ENCODE data around the gene SEC22A. TPM values are rescaled to one million over a fixed set of nuclear protein-coding genes. Genes with fewer than 3 reads are reported as not detected.
A peak's percentile ranks its signal among the peaks of the same experiment; 100 is the strongest.

SEC22A gene
- total RNA-seq, 1 donor = 41.9 TPM

GRCh38 chr3:123156276-123156995 is 45.3 kb upstream of the SEC22A start:
- DNase-seq (ENCODE audit: low read depth) = no peak
- H3K4me3 ChIP-seq (ENCODE audit: low read depth, low read length) = no peak overlapping the region
- no peak for TF ChIP-seq CTCF (IDR thresholded peaks at IDR 0.05; ENCODE audit: insufficient read depth, low read depth, low read length)

- TF ChIP-seq CTCF (IDR thresholded peaks at IDR 0.05; ENCODE audit: insufficient read depth, low read depth, low read length) = no peak
- DNase-seq (ENCODE audit: low read depth) = no peak
Measured at GRCh38 chr3:123157209-123157597, 44.5 kb upstream of the SEC22A start.

GRCh38 chr3:123157598-123158287 is 44.0 kb upstream of the SEC22A start:
- TF ChIP-seq CTCF (IDR thresholded peaks at IDR 0.05; ENCODE audit: insufficient read depth, low read depth, low read length) = no peak
- no peak for DNase-seq (ENCODE audit: low read depth)
- H3K4me3 ChIP-seq (ENCODE audit: low read depth, low read length) = no peak overlapping the region

More at GRCh38 chr3:123157209-123157597, 44.5 kb upstream of the SEC22A start:
- H3K4me3 ChIP-seq (ENCODE audit: low read depth, low read length) = no peak overlapping the region

GRCh38 chr3:123158330-123158729 is 43.4 kb upstream of the SEC22A start:
- DNase-seq (ENCODE audit: low read depth) = no peak
- H3K4me3 ChIP-seq (ENCODE audit: low read depth, low read length) = no peak overlapping the region
- no peak for TF ChIP-seq CTCF (IDR thresholded peaks at IDR 0.05; ENCODE audit: insufficient read depth, low read depth, low read length)

- DNase-seq (ENCODE audit: low read depth) = no peak
- no peak overlapping the region for H3K4me3 ChIP-seq (ENCODE audit: low read depth, low read length)
- TF ChIP-seq CTCF (IDR thresholded peaks at IDR 0.05; ENCODE audit: insufficient read depth, low read depth, low read length) = no peak
Measured at GRCh38 chr3:123158899-123159390, 42.8 kb upstream of the SEC22A start.

GRCh38 chr3:123159926-123160635 is 41.7 kb upstream of the SEC22A start:
- peak; percentile 14 for DNase-seq (ENCODE audit: low read depth)
- H3K4me3 ChIP-seq (ENCODE audit: low read depth, low read length) = no peak overlapping the region
- TF ChIP-seq CTCF (IDR thresholded peaks at IDR 0.05; ENCODE audit: insufficient read depth, low read depth, low read length) = no peak
